Smooth muscle cell of the brain vasculature (primary cell): ENCODE results near the gene ASTE1.
A peak's percentile ranks its signal among the peaks of the same experiment; 100 is the strongest.
"Not testable (repeated sequence)": the region's sequence is repeated elsewhere in the genome, so short reads cannot be mapped to it uniquely, and the experiment has no call there.

Experiments
- DNase-seq: peaks from one replicate; pipeline ENCODE4 v3.0.0-alpha.2; 2012; ENCODE audit warnings: low read depth, low spot score

The ASTE1 gene

DNA sequence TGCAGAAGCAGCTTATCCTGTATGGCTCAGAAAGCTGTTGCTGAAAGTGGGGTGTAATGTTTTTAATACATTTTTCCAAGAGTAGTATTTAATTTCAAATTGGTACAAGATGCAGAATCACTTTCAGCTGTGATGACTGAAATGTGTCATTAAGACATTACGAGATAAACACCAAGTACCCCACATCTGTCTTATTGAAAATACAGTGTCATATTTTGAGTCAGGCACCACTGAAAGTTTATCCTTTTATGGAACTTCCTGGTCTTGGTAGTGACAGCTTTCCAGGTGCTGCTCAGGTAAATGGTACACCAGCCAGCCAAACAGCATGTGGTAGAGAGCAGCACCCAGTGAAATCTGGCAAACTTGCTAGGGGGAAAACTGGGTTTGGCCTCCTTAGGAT, 16.9 kb downstream of the ASTE1 start:
- DNase-seq, result no peak

DNA sequence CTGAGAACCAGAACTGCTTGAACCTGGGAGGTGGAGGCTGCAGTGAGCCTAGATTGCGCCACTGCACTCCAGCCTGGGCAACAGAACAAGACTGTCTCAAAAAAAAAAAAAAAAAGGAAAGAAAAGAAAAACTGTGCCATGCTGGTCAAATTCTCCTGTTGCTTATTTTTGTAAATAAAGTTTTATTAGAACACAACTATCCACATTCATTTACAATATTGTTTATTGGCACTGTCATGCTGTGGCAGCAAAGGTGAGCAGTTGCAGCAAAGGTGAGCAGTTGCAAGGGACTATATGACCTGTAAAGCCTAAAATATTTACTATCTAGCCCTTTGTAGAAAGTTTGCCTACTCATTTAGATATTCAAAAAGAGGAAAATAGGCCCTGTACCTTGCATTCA, 18.3 kb downstream of the ASTE1 start:
- no peak for DNase-seq

DNA sequence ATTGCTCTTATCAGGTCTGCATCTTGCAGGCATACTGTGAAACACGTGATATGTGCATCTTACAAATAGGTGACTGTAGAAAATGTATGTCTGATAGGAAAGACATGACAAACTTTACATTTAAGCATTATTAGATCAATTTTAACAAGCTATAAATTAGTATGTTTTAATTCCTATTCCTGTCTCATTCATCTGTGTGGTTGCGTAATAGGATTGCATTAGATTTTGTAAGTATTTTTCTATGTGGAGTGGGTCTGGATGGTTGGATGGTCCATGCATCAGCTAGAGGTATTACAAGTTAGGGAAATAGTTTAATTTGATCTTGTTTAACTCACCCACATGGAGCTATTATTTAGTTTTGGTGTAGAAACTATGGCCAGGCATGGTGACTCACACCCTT, 18.8 kb downstream of the ASTE1 start:
- DNase-seq, result no peak

DNA sequence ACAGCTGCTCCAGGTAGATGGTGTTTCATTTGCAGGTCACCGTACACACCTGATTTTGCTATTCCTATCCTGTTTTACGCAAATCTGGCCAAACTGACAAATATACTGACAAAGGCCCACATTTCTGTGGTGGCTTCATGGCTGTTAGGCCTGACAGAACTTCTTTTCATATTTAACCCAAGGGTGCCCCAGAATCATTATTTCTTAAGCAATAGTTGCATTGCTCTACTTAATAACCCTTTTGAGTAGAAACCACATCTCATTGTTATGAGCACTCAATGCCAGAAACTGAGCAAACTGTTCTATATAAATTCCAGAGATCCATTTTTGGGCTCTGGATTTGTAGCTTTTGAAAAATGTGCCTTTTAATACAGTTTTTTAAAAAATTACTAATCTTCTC, 19.4 kb downstream of the ASTE1 start:
- no peak for DNase-seq

DNA sequence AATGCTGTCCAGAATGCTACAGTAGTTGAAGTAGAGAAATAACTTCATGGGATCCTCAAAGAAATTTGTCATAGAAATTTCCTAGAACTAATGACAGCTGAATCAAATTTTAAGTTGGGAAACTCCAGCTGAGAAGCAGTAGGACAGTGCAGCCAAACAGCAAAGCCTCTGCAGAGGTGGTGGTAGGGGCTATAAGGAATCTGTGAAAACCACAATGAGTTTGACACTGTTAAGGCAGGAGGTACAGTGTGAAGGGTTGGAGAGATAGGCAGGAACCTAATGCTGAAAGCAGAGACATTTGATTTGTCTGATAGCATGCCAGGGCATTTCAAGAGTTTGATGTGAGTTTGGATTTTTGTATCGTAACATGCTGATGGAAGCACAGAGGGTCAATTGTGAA, 22.0 kb downstream of the ASTE1 start:
- DNase-seq, result no peak

DNA sequence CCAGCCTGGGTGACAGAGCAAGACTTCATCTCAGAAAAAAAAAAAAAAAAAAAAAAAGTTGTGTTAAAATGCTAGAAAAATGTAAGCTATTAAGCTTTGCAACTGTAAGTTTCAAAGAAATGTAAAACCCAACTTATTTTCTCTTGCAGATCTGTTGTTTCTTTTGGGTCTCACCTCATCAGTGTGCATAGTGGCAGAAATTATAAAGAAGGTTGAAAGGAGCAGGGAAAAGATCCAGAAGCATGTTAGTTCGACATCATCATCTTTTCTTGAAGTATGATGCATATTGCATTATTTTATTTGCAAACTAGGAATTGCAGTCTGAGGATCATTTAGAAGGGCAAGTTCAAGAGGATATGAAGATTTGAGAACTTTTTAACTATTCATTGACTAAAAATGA, 25.6 kb downstream of the ASTE1 start:
- DNase-seq, result no peak

DNA sequence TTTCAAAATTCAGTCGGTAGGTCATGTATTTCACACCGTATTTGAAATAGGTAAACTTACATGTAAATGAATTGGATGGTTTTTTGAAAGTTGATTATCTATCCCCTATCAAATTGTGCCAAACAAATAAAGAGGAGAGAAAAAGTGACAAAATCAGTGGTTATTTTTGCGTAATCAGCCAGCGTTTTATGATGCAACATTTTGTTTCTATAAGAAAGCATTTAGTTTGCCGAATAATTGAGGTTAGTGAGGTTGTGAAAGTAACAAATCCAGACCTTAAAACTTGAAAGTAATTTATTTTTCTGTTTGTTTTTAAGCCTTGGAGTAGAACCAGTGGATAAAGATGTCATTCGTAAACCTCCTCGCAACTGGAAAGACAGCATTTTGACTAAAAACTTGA, 29.3 kb downstream of the ASTE1 start:
- DNase-seq, result no peak

DNA sequence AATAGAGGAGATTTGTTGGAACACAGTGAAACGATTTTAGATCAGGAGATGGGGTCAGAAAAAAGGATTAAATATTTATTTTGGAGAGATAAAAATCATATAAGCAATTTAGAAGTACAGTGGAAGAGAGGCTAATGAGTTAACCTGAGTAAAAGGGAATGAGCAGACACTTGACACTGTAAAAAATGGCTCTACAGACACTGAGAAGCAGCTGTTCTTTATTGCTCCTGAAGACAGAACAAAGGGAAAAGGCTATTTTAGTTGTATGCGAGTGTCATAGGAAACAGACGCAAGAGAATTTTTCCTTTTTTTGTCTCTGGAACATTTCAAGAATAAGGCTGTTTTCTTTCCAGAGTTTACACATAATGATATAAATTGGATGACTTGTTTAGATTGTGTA, 34.3 kb downstream of the ASTE1 start:
- DNase-seq, result no peak

DNA sequence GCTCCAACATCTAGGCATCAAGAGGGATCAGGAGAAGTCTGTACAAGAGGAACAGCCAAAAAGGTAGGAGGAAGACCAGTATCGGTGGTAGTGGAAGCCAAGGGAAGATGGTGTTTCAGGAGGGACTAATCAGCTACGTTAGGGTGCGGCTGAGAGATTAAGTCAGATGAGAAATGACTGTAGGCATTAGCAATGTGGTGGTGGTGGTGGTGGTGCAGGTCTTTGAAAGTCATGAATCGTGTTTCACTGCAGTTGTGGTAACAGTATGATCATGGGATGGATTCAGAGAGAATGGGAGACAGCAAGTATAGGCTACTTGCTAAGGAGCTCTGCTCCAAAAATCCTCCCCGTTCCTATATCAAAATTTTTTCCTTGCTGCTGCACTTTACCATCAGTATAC, 35.5 kb downstream of the ASTE1 start:
- no peak for DNase-seq

DNA sequence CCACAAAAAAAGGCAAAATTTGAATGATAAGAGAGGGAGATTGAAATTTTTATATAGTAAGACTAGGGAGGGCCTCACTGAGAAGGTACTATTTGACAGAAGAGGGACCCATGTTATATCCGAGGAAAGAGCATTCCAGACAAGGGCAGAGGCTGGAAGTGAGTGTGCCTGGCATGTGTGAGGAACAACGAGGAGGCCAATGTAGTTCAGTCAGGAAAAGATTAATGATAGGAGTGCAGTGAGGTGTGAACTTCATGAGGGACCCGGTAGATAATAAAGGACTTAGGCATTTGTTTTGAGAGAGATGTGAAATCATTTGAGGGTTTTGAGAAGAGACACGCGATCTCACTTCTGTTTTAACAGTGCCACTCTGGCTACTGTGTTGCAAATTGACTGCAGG, 36.3 kb downstream of the ASTE1 start:
- no peak for DNase-seq

DNA sequence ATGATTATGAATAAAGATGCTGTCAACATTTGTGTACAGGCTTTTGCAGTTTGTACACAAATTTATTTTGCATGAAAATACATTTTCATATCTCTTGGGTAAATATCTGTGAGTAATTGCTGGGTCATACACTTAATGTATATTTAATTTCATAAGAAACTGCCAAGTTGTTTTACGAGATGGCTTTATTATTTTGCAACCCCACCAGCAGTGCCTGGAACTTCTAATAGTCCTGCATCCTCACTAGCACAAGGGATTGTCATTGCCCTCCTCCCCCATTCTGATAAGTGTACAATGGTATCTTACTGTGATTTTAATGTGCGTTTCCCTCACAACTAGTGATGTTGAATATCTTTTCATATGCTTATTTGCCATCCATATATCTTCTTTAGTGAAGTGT, 45.2 kb downstream of the ASTE1 start:
- DNase-seq, result no peak

DNA sequence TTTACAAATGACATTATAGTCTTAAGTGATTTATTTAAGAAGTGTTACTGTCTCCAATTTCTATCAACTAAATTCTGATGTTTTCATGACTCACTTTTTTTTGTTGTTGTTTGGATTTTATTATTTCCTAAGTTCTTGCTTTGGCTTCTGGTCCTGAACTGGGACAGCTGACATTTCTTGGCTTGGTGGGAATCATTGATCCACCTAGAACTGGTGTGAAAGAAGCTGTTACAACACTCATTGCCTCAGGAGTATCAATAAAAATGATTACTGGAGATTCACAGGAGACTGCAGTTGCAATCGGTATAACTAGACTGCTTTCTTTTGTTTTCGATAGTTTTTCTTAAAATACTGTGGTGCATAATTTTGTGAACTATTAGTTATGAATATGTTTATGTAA, 47.5 kb downstream of the ASTE1 start:
- DNase-seq, result no peak

DNA sequence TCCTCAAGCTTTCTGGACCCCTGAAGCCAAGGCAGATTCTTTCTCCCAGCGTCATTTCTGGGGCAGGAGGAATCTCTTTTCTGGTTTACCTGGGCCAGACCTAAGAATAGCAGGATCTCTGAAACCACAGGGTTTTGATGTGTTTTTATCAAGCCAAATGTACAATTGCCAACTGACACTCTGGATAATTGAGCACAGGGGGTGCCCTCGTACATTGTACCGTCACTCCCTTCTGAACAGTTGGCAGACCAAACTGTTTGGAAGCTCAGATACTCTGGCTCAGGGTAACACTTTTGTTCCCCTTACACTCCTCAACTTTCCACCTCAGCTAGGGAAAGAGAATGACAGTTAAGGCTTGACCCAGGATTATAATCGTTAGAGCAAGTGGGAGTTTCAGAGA, 49.9 kb downstream of the ASTE1 start:
- no peak for DNase-seq

DNA sequence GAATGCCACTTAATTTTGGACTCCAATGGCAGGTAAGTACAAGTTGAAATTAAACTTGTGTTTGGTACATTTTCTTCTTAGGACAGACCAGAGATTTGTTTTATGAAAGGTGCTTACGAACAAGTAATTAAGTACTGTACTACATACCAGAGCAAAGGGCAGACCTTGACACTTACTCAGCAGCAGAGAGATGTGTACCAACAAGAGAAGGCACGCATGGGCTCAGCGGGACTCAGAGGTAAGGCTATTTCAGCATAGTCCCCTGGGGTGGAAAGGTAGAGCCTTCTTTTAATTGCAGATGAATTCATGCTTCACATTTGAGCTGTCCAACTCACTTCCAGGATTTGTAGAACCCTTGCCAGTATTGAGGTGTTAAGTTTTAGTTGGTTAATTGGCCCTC, 51.4 kb downstream of the ASTE1 start:
- no peak for DNase-seq

DNA sequence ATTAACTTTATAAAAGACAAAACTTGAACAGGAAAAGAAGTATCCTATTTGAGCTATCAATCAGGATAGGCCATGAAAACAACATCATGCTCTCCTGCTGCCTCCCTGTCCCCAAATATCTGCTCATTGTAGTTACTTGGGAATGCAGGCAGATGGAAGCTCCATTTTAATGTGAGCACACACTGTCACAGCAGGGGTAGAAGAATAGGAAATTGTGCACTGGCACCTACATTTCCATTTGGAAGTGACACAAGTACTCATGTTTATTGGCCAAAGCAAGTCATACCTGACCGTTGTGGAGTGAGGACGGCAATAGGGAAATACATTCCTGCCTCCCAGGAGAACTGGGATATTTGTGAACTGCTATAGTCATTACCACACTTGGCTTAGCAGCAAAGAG, 52.4 kb downstream of the ASTE1 start:
- DNase-seq, result no peak

DNA sequence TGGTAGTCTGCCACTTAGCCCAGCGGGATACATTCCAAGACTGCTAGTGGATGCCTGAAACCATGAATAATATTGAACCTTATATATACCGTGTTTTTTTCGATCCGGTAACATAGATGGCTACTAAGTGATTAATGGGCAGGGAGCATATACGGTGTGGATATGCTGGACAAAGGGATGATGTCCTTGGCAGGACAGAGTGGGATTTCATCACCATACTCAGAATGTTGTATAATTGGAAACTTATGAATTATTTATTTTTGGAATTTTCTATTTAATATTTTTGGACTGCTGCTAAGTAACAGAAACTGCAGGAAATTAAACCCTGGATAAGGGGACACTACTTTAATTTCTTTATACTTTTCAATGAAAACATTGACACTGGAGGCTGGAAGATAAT, 53.2 kb downstream of the ASTE1 start:
- no peak for DNase-seq

DNA sequence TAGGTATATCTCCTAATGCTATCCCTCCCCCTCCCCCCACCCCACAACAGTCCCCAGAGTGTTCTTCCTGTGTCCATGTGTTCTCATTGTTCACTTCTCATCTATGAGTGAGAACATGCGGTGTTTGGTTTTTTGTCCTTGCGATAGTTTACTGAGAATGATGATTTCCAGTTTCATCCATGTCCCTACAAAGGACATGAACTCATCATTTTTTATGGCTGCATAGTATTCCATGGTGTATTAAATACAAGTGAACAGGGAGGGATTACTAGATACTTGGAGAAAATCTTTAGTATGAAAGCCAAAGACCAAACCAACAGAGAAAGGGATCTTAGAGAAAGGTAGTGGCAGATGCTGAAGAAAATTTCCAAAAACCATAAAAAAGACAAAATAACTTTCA, 54.0 kb downstream of the ASTE1 start:
- not testable (repeated sequence) for DNase-seq

DNA sequence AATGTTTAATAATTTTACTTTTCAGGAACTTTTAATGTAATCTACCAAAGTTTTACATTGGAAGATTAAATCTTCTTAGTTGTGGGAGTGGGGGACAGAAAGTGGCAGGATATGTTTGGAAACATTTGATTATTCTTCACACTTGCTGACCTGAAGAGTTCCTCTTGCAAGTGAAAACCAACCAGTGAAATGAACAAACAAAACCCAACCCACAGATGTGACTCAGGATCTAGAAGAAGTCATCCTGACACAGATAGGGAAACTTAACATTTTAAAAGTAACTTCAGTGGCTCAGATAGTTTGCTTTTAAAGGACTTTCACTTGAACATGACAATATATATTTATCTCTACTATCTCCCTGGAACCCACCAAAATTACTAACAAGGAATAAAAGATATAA, 55.4 kb downstream of the ASTE1 start:
- no peak for DNase-seq

DNA sequence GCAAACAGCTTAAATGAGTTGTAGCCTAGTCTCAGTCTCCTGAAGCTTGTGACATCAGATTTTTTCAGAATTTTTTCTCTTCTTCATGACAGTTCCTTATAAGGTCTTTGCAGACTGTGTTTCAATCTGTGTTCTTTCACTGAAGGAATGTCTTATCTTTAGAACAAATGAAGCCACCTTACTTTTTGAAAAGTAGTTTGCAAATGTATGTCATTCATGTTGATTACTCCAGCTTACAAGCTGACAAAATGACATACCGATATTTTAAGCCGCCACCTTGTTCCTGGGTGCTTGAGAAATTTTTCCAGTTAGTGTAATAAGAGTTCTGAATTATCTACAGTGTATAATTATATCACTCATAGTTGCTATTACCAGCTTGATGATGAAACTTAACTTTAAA, 57.0 kb downstream of the ASTE1 start:
- DNase-seq, result no peak

DNA sequence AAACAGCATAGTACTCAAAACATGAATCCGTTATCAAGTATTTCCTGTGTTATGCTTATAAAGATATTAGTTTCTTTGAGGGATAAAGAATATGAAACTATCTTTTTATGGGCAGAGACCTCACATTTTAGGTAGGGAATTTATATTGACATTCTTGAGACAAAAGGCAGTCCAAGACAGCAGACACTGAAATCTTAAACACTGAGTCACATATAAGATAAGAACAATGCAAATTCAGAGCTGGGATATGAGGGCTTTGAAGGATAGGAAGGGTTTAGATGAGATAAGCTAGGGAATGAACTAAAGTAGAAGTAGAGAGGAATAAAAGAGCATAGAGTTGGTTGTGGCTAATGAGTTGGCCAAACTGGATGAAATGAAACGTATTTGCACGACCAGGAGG, 58.4 kb downstream of the ASTE1 start:
- DNase-seq, result no peak

DNA sequence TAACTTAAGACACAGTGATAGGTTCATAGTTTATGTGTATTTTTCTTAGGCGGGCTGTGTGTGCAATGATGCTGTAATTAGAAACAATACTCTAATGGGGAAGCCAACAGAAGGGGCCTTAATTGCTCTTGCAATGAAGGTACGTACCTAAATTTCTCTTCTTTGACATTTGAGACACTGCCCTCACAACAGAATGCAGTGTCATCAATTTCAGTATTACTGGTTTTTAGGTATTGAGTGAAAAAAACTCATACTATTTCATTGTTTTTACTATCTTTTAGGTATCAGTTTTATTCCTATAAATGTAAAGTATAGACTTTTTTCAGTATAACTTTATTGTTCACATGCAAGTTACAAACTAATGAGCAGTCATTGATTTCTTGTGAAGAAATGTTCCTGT, 59.3 kb downstream of the ASTE1 start:
- DNase-seq, result no peak

DNA sequence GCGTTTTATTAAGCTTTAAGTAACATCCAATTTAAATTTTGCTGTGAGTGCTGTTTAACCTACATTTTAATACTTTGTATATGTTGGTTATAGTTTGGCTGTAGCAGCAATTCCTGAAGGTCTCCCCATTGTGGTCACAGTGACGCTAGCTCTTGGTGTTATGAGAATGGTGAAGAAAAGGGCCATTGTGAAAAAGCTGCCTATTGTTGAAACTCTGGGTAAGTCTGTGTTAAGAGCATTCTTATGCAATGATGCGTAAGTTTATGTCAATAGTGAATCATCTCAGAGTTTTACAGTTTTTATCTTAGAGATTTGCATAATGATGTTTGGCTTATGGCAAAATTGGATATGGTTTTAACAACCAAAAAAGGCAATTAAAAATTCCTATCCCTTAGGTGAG, 62.7 kb downstream of the ASTE1 start:
- peak; percentile 7 for DNase-seq
